Activated CD8-positive, alpha-beta memory T cell treated with anti-CD3 and anti-CD28 coated beads, Interleukin-2, amount 50 U/mL, for 1 hour (primary cell): ENCODE data around the gene PDE6C.
"Not testable (repeated sequence)": the region's sequence is repeated elsewhere in the genome, so short reads cannot be mapped to it uniquely, and the experiment has no call there.

Experiments used
- DNase-seq: peaks from one replicate; pipeline ENCODE4 v3.0.0-alpha.2; 2020; ENCODE audit errors: extremely low read depth

PDE6C gene

DNA sequence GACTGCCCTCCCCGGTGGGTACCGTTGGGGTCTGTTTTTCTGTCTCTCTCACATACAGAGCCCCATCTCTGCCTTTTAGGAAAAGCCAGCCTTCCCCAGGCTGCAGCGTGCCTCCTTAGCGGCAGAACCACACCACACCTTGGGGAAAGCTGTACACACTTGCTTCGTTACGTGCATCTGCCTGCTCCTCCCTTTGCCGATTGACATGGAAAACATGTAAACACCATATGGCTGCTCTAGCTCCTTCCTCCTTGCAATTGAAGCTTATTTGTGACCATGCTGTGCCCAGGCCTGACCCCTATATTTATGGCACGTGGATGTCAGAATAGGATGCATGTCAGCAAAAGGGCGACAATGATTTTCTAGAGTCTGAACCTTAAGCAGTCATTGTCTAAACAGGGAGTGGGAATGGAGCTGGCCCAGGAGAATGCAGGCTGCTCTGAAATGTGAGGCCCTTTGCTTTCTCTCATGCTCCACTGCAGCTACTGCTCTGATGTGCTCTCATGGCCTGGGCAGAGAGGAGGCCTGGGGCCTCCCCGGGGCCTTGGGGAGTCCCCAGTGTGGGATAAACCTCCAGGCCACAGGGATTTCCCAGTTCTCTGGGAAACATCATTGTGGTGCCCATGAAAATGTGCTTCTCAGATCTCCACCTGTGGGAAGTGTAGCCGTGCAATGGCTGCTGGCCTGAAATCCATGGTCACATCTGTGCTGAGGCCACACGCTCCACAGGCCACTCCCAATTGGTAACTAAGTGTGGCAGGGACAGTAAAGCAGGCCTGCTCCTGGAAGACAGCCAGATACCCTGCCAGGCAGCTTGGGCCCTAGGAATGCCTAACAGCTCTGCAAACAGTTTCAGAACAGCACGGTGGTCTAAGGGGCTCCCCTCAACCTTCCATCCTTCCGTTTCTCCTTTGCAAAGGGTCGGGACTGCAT is 18.6 kb downstream of the PDE6C start:
- DNase-seq, result no peak

DNA sequence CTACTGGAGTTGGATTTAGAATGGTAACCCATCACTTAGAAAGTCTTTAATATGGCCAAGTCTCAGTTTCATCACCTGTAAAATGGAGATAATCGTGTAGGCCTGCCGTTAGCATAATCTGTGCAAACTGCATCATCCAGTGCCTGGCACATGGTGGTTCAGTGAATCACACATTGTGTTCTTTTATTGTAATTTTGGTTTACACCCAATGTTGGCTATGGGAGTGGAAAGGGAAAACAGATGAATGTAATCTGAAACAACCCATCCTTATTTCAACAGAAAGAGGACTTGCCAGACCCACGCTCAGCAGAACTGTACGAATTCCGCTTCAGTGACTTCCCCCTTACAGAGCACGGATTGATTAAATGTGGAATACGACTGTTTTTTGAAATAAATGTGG is 27.5 kb downstream of the PDE6C start:
- no peak for DNase-seq

DNA sequence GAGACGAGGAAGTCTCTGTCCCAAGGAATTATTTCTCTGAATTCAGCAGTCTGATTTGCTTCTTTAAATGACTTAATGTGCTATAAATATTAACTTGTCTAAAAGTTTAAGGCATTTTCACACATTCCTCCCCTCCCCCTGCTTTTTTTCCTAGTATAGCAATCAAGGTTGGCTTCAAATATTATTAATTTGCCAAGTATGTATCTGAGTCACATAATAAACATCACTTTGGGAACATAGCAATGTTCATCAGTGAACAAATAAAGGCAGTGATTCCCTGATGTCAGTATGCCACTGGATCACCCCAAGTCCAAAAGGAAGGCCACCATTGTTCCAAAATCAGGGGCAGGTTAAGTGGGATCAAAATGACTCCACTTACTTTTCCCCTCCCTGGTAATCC is 40.5 kb downstream of the PDE6C start:
- no peak for DNase-seq

DNA sequence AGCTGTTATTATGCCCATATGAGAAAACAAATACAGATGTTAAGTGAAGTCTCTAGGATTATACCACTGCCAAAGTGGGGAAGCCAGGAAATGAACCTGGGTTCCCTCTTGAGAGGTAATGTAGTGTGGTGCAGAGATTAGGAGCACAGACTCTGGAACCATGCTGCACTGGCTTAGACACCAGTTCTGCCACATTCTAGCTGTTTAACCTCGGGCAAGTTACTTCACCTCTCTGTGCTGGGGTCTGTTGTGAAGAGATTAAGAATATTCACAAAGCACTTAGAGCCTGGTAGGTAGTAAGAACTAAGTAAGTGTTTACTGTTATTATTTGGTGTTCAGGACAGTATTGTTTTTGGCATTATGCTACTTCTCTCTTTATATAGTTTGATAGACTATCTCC is 41.9 kb downstream of the PDE6C start:
- DNase-seq, result no peak

DNA sequence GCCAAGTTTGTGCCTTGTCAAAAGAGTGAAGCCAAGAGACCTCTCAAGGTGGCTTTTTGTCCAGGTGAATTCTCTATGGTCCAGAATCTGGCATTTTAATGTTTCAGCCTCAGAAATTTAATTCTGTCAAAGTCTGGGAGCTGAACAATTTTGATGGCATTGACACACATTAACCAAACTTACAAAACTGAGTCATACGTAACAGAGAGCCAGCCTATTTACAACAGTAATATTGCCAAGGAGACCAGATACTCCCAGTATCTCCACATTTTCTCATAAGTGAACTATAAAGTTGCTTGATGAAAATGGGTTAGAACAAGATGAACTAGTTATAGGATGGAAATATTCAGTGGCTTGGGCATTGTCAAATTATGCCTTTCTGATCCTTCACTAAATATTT is 43.8 kb downstream of the PDE6C start:
- no peak for DNase-seq

DNA sequence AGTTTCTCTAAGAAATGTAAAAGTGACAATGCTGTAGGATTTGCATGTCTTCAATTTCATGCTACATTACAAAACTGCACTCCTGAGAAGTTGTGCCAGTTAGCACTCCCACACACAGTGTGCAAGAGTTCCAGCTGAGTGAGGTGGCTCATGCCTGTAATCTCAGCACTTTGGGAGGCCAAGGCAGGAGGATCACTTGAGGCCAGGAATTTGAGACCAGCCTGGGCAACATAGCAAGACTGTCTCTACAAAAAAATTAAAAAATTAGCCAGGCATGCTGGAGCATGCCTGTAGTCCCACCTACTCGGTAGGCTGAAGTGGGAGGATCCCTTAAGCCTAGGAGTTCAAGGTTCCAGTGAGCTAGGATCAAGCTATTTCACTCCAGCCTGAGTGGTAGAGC is 45.4 kb downstream of the PDE6C start:
- no peak for DNase-seq

DNA sequence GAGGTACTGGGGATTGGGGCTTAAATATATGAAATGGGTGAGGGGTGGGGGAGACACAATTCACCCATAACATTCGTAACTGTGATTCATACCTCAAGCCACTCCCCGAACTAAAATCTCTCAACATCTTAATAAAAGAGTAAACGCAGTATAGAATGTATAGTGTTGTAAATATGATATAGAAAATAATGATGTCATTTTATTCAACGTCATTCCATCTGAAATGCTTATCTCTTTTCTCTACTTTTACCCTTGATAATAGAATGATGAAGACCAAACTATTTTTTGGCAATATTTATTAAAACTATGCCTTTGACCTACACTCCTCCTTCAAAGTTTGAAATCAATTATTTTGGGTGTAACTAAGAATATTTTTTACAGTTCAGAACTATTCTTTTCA is 53.7 kb downstream of the PDE6C start:
- no peak for DNase-seq

DNA sequence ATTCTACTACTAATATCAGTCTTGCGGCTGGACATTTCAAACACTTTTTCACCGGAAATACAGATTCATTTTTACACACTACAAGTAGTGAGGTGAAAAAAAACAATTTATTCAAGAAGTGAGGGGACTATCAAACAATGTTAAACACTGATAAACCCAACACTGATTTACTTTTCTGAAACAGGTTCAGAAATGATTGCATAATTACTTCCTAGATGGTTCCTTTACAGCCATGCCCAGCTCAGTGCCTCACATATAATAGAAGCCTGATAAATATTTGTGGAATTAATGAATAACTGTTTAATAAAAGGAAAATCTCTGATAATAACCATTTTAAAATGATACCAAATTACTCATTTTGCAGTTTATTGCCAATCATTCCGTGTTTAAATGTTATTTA is 55.5 kb downstream of the PDE6C start:
- no peak for DNase-seq

DNA sequence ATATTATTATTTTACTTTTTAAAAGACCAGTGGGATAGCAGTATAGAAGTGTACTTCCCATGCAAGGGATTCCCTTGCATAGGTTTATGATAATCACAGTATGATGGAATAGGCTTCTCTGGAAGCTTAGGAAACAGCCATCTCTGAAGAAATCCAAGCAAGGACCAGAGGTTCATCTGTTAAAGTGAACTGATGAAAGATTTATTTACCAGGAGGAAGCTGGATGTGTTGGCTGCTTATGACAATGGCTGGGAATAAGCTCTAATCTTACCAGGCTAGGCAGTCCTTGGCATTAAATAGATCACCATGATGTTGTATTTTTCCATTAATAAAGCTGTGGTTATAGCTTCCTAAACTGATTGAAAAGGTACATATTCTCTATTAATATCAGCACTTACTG is 58.0 kb downstream of the PDE6C start:
- no peak for DNase-seq

DNA sequence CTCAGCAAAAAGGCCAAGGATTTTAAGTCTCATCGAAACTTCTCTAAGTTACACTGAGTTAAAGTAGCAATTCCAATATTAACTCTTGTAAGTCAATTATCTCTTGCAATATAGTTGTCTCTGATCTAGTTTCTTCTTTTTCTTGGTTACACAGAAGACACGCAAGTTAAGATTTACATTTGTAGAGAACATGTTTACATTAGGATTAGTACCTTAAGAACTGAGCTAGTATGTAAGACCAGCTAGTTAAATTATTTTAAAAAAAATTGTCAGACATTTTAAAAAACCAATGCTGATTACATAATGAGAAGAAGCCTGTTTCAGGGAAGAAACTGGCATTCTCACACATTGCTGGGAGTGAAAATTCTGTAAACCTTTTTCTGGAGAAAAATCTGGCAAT is 58.7 kb downstream of the PDE6C start:
- DNase-seq, result no peak

DNA sequence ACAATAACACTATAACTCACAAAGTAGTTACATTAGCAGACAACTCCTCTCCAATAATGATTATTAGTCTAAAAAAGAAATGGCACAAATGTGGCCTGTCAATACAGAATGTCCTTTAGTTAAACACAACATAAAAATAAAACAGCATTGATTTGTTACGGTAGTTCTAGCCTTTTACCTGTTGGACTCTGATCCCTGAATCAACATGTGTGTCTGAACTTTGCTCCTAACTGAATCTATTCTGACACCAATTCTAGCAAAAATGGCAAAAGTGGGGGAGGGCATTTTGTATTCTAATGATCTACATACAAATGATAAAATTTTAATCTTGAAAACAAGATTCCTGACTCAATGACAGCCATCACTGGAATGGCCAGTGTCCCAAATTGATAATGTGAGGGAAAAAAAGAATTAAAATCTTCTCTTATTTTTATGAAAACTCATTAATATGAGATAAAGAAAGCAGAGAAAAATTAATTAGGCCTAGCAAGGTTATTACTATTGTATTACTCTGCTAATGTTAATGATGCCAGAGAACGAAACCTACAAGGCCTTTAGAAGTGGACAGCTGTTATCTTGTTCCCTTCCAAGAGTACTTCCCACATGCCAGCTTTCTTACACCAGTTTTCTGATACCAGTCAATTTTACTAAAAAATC is 59.8 kb downstream of the PDE6C start:
- DNase-seq, result no peak

DNA sequence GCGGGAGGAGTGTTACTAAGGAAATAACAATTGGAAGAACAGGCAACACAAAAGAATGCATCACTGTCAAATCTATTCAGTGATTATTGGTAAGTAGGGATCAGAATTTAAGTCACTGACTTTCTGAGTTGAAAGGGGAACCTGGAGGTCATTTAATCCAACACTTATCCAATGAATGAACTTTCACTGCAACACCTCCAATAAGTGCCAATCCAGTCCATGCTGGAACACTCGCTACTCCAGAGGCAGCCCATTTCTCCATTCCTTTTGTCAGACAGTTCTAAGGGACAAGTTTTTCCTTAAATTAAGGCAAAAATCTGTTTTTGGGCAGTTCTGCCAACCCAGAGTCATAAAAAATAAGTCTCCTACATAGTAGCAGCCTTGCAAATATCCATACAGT is 60.6 kb downstream of the PDE6C start:
- no peak for DNase-seq

DNA sequence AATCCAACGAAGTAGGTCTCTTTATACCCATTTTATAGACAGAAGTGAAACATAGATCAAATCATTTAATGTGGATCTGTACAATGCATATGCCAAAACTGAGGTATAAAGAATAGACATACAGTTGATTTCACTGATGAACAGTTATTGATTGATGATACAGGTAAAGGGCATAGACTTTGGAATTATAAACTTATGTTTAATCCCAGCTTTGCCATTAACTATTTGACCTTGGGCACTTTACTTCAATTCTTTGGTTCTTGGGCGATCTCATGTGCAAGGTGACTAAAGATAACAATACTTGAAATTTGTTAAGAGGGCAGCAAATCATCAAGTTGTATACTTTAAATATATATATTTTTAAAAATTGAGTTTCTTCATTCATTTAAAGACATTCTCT is 61.5 kb downstream of the PDE6C start:
- no peak for DNase-seq

DNA sequence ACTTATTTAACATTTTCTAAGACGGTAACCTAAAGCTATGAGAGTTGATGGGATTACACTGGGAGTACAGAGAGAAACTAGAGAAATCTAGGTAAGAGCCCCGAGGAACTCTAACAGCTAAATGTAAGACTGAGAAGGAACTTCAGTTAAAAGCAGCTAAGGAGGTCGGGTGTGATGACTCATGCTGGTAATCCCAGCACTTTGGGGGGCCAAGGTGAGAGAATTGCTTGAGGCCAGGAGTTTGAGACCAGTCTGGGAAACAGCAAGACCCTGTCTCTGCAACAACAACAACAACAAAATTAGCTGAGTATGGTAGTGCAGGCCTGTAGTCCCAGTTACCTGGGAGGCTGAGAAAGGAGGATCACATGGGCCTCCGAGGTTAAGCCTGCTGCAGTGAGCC is 66.0 kb downstream of the PDE6C start:
- no peak for DNase-seq

DNA sequence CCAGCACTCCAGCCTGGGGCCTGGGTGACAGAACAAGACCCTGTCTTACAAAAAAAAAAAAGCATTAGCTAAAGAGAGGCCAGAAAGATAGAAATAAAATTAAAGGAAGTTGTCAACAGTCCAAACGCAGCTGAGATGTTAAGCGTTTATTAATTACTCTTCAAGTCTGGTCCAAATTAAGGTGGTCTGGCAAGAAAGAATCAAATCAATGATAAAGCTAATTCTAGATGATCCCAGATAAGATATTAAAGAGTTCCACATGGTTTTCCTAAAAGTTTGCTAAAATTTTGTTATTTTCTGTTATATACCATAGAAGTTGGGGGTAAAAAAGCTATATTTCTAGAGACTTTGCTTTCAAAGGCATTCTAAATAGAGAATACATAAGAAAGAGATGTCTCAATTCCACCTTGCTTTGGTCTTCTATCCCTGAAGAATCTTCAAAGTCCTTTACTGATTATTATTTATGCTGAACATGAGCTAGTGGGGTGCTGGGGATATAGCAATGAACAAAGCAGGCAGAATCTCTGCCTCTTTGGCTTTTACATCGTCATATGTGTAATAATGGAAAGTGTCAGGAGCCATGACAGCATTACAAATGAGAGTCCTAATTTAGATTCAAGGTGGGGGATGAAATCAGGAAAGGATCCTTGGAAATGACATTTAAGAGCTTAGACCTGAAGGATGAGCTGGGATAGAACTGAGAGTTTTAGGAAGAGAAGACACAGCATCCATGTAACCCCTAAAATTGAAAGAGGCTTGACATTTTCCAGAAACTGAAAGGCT is 66.7 kb downstream of the PDE6C start:
- no peak for DNase-seq

DNA sequence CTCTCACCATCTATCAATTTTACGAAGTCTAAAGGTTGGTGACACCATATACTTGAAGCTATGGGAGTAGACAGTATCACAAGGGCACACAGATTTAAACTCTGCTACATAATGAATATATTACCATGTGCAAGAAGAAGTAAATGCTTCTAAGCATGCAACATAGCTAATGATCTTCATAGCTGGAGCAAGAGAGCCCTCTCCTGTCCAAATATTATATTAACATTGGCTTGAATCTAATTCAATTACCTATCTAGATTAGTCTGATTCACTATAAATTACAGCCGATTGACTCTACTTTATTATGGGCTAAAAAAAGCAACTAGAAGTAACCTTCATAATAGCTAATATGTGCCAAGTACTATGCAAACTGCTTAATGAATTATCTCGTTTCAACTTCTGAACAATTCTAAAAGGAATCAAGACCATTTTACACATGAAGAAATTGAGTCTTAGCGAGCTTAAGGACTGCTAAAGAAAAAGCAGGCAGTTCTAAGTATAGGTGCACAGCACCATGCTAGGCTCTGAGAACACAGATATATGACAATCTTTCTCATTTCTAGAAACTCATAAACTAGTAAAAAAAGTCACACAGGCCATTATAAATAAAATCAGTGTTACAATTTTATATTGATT is 68.2 kb downstream of the PDE6C start:
- DNase-seq, result no peak

DNA sequence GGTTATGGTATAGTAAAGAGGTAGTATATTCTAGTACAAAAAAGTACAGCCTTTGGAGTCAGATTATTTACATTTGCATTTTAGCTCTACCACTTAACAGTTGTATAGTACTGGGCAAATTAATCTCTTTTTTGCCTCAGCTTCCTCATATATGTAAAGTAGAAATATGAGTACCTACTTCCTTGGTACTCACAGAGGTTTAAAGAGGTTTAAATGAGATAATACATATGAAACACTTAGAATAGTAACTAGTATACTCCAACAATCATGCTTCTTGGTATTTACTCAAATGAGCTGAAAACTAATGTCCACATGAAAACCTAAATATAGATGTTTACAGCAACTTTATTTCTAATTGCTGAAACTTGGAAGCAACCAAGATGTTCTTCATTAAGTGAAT is 75.4 kb downstream of the PDE6C start:
- no peak for DNase-seq

DNA sequence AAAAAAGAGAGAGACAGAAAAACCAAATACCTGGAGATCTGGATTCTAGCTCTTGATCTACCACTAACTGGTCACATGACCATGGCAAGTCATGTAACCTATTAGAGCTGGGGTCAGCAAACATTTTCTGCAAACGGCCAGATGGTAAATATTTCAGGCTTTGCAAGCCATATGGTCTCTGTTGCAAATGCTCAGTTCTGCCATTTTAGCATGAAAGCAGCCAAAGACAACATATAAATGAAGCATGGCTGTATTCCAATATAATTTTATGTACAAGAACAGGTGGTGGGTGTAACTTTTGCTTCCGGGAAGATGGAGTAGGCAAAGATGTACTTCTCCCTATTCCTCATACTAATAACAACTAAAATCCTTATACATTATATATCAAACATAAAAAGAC is 83.4 kb downstream of the PDE6C start:
- DNase-seq, result no peak

DNA sequence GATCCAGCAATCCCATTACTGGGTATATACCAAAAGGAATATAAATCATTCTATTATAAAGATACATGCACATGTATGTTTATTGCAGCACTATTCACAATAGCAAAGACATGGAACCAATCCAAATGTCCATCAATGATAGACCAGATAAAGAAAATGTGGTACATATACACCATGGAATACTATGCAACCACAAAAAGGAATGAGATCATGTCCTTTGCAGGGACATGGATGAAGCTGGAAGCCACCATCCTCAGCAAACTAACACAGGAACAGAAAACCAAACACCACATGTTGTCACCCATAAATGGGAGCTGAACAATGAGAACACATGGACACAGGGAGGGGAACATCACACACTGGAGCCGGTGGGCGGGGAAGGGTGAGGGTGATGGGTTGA is 84.2 kb downstream of the PDE6C start:
- DNase-seq, result not testable (repeated sequence)

DNA sequence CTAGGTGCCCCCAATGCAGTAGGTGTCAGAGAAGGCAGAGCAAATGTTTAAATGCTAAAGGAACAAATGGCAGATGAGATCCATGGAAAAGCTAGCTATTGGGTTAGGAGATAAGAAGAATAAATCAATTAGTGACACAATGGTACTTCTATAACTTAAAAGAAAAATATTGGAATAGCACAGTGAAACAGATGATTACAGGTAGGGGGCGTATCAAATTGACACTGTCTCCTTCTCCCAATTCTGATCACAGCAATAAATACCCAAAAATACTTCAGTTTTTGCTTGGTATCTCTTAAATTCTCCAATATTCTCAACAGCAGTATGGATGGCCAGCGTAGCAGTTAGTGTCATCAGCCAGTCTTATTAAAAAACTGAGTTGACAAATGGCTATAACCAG is 84.9 kb downstream of the PDE6C start:
- no peak for DNase-seq

DNA sequence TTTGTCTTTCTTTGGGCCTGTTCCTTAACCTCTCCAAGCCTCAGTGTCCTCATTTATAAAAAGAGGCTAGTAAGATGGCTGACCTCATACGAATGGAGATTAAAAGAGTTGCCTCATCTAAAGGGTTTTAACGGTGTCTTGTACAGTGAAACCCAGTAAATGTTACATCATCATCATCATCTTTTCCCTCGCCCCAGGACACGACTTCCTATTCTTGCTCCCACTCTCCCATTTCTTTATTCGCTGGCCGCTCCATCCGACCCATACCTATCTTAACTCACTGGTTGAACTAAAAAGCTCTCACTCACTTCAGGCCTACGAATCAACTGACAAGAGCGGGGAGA is 89.5 kb downstream of the PDE6C start:
- DNase-seq, result no peak
